Naive B cell (primary cell): ENCODE results near the gene PLXNA4. TPM values are rescaled to one million over a fixed set of nuclear protein-coding genes. Genes with fewer than 3 reads are reported as not detected.
A peak's percentile ranks its signal among the peaks of the same experiment; 100 is the strongest.

Source experiments
- ATAC-seq, 2 donors: fragments of 150-1000 bp; cut with Tn5 transposase; 2 replicates each; pipeline ENCODE4 v1.10.0; 2021; ENCODE audit warnings: low read depth in 2 of 2, mild to moderate bottlenecking in 2 of 2, moderate library complexity in 2 of 2
- DNase-seq: peaks from one replicate; pipeline ENCODE4 v3.0.0; 2022
- H3K27ac Mint-ChIP-seq, 6 donors: one replicate each; pipeline ENCODE4 v1.8.0; 2020 to 2022; ENCODE audit warnings: mild to moderate bottlenecking in 6 of 6, mixed read lengths in 6 of 6, moderate library complexity in 5 of 6, inconsistent platforms in 2 of 6
- H3K27me3 Mint-ChIP-seq, 3 donors: one replicate each; pipeline ENCODE4 v1.8.0; 2021 to 2022; ENCODE audit warnings: mixed read lengths in 3 of 3, mild to moderate bottlenecking in 1 of 3
- H3K36me3 Mint-ChIP-seq, 2 donors: one replicate each; pipeline ENCODE4 v1.8.0; 2020 to 2022; ENCODE audit warnings: mixed read lengths in 2 of 2, inconsistent platforms in 1 of 2, mild to moderate bottlenecking in 1 of 2
- H3K4me1 Mint-ChIP-seq, 3 donors: one replicate each; pipeline ENCODE4 v1.8.0; 2020 to 2022; ENCODE audit warnings: mixed read lengths in 3 of 3, inconsistent platforms in 1 of 3, mild to moderate bottlenecking in 1 of 3, moderate library complexity in 1 of 3
- H3K4me3 Mint-ChIP-seq, 8 donors: one replicate each; pipeline ENCODE4 v1.8.0; 2020 to 2022; ENCODE audit warnings: mild to moderate bottlenecking in 8 of 8, mixed read lengths in 8 of 8, moderate library complexity in 8 of 8, inconsistent platforms in 2 of 8
- H3K9me3 Mint-ChIP-seq, 7 donors: one replicate each; pipeline ENCODE4 v1.8.0; 2020 to 2022; ENCODE audit warnings: mixed read lengths in 7 of 7, mild to moderate bottlenecking in 5 of 7, inconsistent platforms in 2 of 7, moderate library complexity in 1 of 7
- polyA plus RNA-seq, 6 donors: library from polyadenylated mRNA; unstranded; fragments of 300-500 nt; fragmentation: Illumina TruSeq; gene quantifications; one replicate each; pipeline ENCODE4 v1.2.3, GENCODE V29; 2021; ENCODE audit warnings: low read depth in 6 of 6

Gene PLXNA4
- polyA plus RNA-seq, 6 donors from 2014 or later: not detected

- peaks cover 4 to 9% (median 6%) of the 10 kb centered on the region in 7 donors for H3K9me3 Mint-ChIP-seq
- no peak for DNase-seq
- ATAC-seq: no peak
- H3K36me3 Mint-ChIP-seq: peaks cover 0 to 11% of the 10 kb centered on the region in 2 donors
- peaks cover 0 to 4% (median 0%) of the 10 kb centered on the region in 3 donors for H3K27me3 Mint-ChIP-seq
- H3K4me3 Mint-ChIP-seq: no peak overlapping the region
- peak overlapping the region in 1 of 6 donors; percentile 69 for H3K27ac Mint-ChIP-seq
- no peaks in the 10 kb centered on the region for H3K4me1 Mint-ChIP-seq
Observed at GRCh38 chr7:132422502-132423111, 153.7 kb downstream of the PLXNA4 start.

DNA sequence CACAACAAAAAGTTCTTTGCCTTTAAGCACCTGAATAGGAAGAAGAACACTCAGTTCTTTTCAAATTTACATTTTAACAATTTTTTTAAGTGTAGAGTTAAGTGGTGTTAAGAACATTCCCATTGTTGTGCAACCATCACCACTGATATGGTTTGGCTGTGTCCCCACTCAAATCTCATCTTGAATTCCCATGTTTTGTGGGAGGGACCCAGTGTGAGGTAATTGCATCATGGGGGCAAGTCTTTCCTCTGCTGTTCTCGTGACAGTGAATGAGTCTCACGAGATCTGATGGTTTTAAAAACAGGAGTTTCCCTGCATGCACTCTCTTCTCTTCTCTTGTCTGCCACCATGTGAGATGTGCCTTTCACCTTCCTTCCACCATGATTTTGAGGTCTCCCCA lies 155.7 kb downstream of the PLXNA4 start:
- Mint-ChIP-seq H3K27me3 (peaks cover 0 to 4% (median 0%) of the 10 kb centered on the region in 3 donors), H3K4me1 (no peaks in the 10 kb centered on the region), H3K36me3 (peaks cover 0 to 11% of the 10 kb centered on the region in 2 donors), H3K27ac (no peak overlapping the region), H3K9me3 (peaks cover 4 to 9% (median 6%) of the 10 kb centered on the region in 7 donors), H3K4me3 (no peak overlapping the region)
- ATAC-seq (no peak), DNase-seq (no peak)

DNA sequence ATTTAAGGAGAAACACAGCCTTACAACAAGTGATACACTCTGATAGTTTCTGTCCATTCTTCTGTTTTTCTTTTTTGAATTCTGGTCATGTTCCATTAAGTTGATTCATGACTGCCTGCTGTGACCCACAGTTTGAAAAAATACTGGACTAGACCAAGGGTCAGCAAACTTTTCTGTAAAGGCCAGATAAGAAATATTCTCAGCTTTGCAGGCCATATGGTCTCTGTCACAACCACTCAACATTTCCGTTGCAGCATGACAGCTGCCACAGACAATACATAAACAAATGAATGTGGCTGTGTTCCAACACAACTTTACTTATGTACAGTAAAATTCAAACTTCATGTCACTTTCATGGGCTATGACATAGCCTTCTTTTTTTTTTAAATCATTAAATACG lies 156.7 kb downstream of the PLXNA4 start:
- H3K36me3 Mint-ChIP-seq: peaks cover 0 to 11% of the 10 kb centered on the region in 2 donors
- DNase-seq: no peak
- peaks cover 0 to 4% (median 0%) of the 10 kb centered on the region in 3 donors for H3K27me3 Mint-ChIP-seq
- no peak overlapping the region for H3K27ac Mint-ChIP-seq
- H3K9me3 Mint-ChIP-seq: peaks cover 4 to 9% (median 6%) of the 10 kb centered on the region in 7 donors
- no peak overlapping the region for H3K4me3 Mint-ChIP-seq
- no peaks in the 10 kb centered on the region for H3K4me1 Mint-ChIP-seq
- no peak for ATAC-seq

- Mint-ChIP-seq H3K4me1 (no peaks in the 10 kb centered on the region), H3K9me3 (peaks cover 4 to 9% (median 6%) of the 10 kb centered on the region in 7 donors), H3K27me3 (peaks cover 0 to 4% (median 2%) of the 10 kb centered on the region in 3 donors), H3K27ac (no peak overlapping the region), H3K36me3 (peaks cover 0 to 11% of the 10 kb centered on the region in 2 donors), H3K4me3 (no peak overlapping the region)
- ATAC-seq (no peak), DNase-seq (no peak)
Observed at GRCh38 chr7:132418840-132419239, 157.4 kb downstream of the PLXNA4 start.

DNA sequence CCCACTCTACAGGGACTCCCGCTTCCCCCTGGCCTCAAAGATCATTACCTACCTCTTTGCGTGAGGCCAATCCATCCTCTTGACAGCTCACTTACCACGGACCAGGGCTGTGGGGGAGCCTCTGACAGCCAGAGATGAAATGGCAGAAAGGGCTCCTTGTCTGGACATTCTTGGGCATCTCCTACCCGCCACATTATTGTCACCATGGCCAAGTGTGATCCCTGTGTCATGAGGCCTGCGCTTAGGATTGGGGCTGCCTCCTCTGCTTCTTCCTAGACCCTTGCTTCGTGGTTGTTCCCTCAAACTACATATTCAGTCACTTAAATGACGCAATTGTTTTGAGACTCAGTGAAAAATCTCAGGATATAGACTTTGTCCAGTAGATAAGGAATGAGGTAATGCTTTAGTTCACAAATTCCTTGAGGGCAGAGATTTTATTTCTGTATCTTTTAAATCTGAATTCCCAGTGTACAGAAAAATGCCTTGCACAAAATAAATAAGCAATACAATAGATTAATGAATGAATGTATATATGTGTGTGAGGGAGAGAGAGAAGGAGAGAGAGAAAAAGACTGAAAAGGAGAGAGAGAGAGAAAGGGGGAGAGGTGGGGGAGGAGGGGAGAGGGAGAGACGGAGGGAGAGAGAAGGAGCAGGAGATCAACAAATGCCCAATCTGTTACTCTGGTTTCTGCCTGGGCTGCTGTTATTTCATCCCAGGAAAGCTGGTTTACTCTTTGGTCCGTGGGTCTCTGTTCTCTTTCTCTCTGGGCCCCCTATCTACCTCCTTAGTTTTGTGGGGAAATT lies 159.0 kb downstream of the PLXNA4 start:
- DNase-seq: no peak
- Mint-ChIP-seq H3K36me3 (peaks cover 0 to 11% of the 10 kb centered on the region in 2 donors), H3K4me1 (no peaks in the 10 kb centered on the region), H3K27ac (peak overlapping the region in 1 of 6 donors; percentile 5), H3K4me3 (no peak overlapping the region), H3K9me3 (peaks cover 4 to 9% (median 6%) of the 10 kb centered on the region in 7 donors), H3K27me3 (peaks cover 0 to 11% (median 4%) of the 10 kb centered on the region in 3 donors)
- ATAC-seq: no peak

DNA sequence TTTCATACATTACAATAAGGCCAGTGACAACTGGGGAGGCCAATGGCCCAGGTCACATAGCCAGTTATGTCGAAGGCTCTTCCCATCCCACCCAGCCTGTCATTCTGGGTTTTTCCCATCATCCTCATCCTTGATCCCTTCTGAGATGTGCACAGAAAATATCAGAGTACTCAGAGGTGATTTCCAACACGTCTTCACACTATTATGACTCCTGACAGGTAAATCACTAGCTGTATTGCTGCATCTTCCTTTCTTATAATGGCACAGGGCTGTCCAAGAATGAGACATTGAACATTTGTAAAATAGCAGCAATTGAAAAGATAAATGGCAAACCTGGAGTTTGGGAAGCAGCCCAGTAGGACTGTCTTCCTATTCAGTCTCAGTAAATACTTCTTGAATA lies 159.9 kb downstream of the PLXNA4 start:
- DNase-seq (no peak), ATAC-seq (no peak)
- Mint-ChIP-seq H3K36me3 (peaks cover 0 to 8% of the 10 kb centered on the region in 2 donors), H3K4me3 (no peak overlapping the region), H3K27ac (no peak overlapping the region), H3K4me1 (no peaks in the 10 kb centered on the region), H3K9me3 (peaks cover 4 to 9% (median 6%) of the 10 kb centered on the region in 7 donors), H3K27me3 (peaks cover 0 to 11% (median 4%) of the 10 kb centered on the region in 3 donors)

GRCh38 chr7:132415259-132415658 lies 161.0 kb downstream of the PLXNA4 start:
- H3K27ac Mint-ChIP-seq: no peak overlapping the region

DNA sequence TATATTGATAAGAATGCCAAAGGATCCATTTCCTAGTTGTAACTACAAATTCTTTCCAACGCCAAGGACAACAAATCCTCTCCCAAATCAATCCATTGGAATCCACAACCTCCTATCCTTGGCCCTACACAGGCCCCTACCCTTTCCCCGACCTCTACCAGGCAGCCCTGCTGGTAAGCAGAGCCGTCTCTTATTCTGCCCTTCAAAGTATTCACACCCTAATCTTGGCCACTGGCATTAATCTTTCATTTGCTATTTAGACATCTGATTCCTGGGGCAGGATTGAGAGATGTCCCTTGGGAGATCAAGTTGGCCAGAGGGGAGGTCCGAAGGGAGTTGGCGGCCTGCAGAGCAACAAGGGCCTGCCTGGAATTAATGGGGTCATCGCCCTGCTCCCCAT lies 161.4 kb downstream of the PLXNA4 start:
- Mint-ChIP-seq H3K4me1 (no peaks in the 10 kb centered on the region), H3K27me3 (peaks cover 0 to 11% (median 0%) of the 10 kb centered on the region in 3 donors), H3K36me3 (no peaks in the 10 kb centered on the region), H3K4me3 (no peak overlapping the region), H3K9me3 (peaks cover 0 to 2% (median 0%) of the 10 kb centered on the region in 7 donors), H3K27ac (no peak overlapping the region)
- no peak for DNase-seq
- no peak for ATAC-seq

More at GRCh38 chr7:132415259-132415658, 161.0 kb downstream of the PLXNA4 start:
- ATAC-seq (no peak), DNase-seq (no peak)
- H3K9me3 Mint-ChIP-seq: peaks cover 0 to 2% (median 0%) of the 10 kb centered on the region in 7 donors
- no peaks in the 10 kb centered on the region for H3K4me1 Mint-ChIP-seq
- H3K36me3 Mint-ChIP-seq: no peaks in the 10 kb centered on the region
- H3K27me3 Mint-ChIP-seq: peaks cover 0 to 11% (median 0%) of the 10 kb centered on the region in 3 donors
- H3K4me3 Mint-ChIP-seq: peak overlapping the region in 1 of 8 donors; percentile 39

DNA sequence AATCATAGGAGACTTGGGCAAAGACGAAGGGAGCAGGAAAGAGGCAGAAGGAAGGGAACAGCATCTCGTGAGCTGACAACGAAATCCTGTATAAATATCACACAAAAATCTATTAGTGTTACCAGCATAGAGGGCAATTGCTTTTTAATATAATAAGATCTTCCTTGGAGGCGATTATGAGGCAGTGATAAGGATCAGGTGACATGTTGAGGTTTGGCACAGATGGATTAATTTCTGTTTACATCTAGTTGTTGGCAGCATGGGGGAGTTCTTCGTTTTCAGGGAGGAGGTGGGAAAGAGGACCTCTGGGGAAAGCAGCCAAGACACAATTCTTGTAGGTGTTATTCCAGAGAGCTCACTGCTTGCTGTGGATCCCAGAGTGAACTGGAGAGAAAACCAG lies 163.8 kb downstream of the PLXNA4 start:
- H3K36me3 Mint-ChIP-seq: no peaks in the 10 kb centered on the region

GRCh38 chr7:132410861-132411541 lies 165.3 kb downstream of the PLXNA4 start:
- H3K27me3 Mint-ChIP-seq: peaks cover 0 to 11% (median 0%) of the 10 kb centered on the region in 3 donors
- H3K36me3 Mint-ChIP-seq: no peaks in the 10 kb centered on the region
- no peak overlapping the region for H3K4me3 Mint-ChIP-seq
- DNase-seq: no peak
- no peak for ATAC-seq
- no peaks in the 10 kb centered on the region for H3K9me3 Mint-ChIP-seq
- H3K27ac Mint-ChIP-seq: no peak overlapping the region
- H3K4me1 Mint-ChIP-seq: no peaks in the 10 kb centered on the region

More for the DNA sequence above, 163.8 kb downstream of the PLXNA4 start:
- no peaks in the 10 kb centered on the region for H3K9me3 Mint-ChIP-seq
- no peak overlapping the region for H3K4me3 Mint-ChIP-seq
- no peak overlapping the region for H3K27ac Mint-ChIP-seq
- DNase-seq: no peak
- peaks cover 0 to 11% (median 0%) of the 10 kb centered on the region in 3 donors for H3K27me3 Mint-ChIP-seq
- no peak for ATAC-seq
- H3K4me1 Mint-ChIP-seq: no peaks in the 10 kb centered on the region

DNA sequence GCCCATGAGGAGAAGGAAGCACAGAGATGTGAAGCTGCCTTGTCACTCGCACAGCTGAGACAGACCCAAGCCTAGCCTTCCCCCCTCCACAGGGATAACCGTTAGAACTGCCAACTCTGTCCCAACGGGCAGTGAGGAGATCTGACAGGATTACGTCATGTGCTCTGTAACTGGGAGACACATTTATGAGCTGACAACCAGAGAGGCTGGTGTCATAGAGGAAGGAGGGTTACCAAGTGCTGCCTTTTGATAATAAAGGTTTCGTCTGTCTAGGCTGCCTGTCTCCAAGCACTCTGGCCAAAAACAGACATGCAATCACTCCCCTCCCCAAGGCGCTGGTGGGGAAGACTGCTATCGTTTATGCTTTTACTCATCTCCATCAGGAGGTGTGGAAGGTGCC lies 165.9 kb downstream of the PLXNA4 start:
- peaks cover 0 to 11% (median 0%) of the 10 kb centered on the region in 3 donors for H3K27me3 Mint-ChIP-seq
- H3K27ac Mint-ChIP-seq: no peak overlapping the region
- no peaks in the 10 kb centered on the region for H3K4me1 Mint-ChIP-seq
- no peak overlapping the region for H3K4me3 Mint-ChIP-seq
- ATAC-seq: no peak
- DNase-seq: no peak
- H3K36me3 Mint-ChIP-seq: no peaks in the 10 kb centered on the region
- no peaks in the 10 kb centered on the region for H3K9me3 Mint-ChIP-seq

DNA sequence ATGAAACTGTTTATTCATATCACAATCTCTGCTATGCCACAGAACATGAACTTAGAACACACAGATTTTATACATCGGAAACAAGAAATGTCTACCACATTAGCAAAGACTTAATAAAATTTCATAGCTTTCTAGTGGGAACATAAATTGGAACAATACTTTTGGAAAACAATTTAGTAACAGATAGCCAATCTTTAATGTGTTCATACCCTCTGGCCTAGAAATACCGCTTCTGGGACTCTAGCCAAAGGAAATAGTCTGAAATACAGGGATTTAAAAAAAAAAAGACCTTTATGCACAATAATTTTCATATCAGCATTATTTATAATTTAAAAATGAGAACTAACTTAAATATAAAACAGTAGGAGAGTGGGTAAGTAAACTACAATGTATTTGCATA lies 168.5 kb downstream of the PLXNA4 start:
- Mint-ChIP-seq H3K27ac (no peak overlapping the region), H3K9me3 (no peaks in the 10 kb centered on the region), H3K36me3 (no peaks in the 10 kb centered on the region), H3K4me3 (no peak overlapping the region), H3K4me1 (no peaks in the 10 kb centered on the region), H3K27me3 (peaks cover 0 to 4% (median 0%) of the 10 kb centered on the region in 3 donors)
- no peak for DNase-seq
- no peak for ATAC-seq

DNA sequence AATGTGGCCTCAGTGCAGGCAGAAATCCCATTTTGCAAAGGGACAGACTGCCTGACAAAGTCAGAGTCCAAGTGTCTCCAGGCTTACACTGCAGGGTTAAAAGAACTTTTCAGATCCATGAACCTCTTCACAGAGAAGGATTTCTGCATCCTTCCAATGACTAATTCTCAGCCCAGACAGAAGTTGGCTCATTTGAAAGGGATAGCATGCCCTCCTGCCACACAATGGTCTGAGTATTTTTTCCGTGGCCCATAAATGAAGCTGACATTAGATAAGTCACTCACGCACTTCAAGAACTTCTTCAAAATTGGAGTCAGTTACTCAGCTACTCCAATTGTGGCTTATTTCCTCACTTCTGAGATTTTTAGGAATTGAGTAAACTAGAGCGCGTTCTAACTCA lies 170.2 kb downstream of the PLXNA4 start:
- no peak for ATAC-seq
- Mint-ChIP-seq H3K4me3 (no peak overlapping the region), H3K36me3 (peaks cover 0 to 7% of the 10 kb centered on the region in 2 donors), H3K27me3 (no peaks in the 10 kb centered on the region), H3K4me1 (no peaks in the 10 kb centered on the region), H3K9me3 (peaks cover 0 to 5% (median 0%) of the 10 kb centered on the region in 7 donors), H3K27ac (no peak overlapping the region)
- DNase-seq: no peak
